Keratinocyte (primary cell): ENCODE data around the gene FNDC1.

Source experiments
- EZH2 ChIP-seq: IDR thresholded peaks from one replicate; pipeline ENCODE4 v1.6.1; 2012; ENCODE audit warnings: inconsistent platforms, mild to moderate bottlenecking, low read length, moderate library complexity
- TF ChIP-seq, protein P1 (sequence below), 3 experiments: IDR thresholded peaks in 1 of 3; conservative IDR thresholded peaks in 1 of 3; optimal IDR thresholded peaks in 1 of 3; 2 replicates in 2 of 3; 3 replicates in 1 of 3; pipeline versions ENCODE3 to v1.5.1; 2011; ENCODE audit warnings: low read length in 3 of 3, mild to moderate bottlenecking in 3 of 3, moderate library complexity in 2 of 3, control low read depth in 1 of 3, inconsistent platforms in 1 of 3; ENCODE audit not compliant: insufficient read depth in 2 of 3; ENCODE audit errors: extremely low read depth in 1 of 3

DNA sequence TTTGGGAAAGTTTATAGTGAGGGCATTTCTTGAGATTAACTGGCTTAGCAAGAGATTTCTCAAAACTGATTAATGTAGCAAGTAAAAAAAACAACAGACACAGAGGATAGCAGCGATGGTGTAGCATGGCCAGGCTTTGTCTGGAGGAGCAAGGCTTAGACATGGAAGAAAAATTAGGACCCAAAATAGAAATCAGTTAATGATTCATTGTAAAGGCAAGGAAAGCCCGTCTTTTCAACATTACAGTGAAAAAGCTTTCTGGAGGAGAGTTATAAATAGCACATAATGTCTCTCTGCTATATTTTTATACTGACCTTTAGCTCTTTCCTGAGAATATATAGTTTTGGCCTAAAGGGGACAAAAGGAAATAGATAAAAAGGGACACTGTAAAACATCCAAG lies 45.1 kb downstream of the FNDC1 start:
- TF ChIP-seq, protein P1, sequence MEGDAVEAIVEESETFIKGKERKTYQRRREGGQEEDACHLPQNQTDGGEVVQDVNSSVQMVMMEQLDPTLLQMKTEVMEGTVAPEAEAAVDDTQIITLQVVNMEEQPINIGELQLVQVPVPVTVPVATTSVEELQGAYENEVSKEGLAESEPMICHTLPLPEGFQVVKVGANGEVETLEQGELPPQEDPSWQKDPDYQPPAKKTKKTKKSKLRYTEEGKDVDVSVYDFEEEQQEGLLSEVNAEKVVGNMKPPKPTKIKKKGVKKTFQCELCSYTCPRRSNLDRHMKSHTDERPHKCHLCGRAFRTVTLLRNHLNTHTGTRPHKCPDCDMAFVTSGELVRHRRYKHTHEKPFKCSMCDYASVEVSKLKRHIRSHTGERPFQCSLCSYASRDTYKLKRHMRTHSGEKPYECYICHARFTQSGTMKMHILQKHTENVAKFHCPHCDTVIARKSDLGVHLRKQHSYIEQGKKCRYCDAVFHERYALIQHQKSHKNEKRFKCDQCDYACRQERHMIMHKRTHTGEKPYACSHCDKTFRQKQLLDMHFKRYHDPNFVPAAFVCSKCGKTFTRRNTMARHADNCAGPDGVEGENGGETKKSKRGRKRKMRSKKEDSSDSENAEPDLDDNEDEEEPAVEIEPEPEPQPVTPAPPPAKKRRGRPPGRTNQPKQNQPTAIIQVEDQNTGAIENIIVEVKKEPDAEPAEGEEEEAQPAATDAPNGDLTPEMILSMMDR (optimal IDR thresholded peaks at IDR 0.05 in 1 of 3, IDR thresholded peaks at IDR 0.05 in 1 of 3, conservative IDR thresholded peaks at IDR 0.05 in 1 of 3; ENCODE audit: extremely low read depth in 1 of 3, insufficient read depth in 2 of 3, low read length in 3 of 3) = no peak
- TF ChIP-seq EZH2 = no peak
